GM23338 (cell line): ENCODE measurements around the gene TNPO1. TPM values are rescaled to one million over a fixed set of nuclear protein-coding genes. Genes with fewer than 3 reads are reported as not detected.

Source experiments
- ATAC-seq: fragments of 200-7000 bp; cut with Tn5 transposase; 3 replicates; pipeline ENCODE4 v1.9.1; 2020
- DNase-seq: peaks from one replicate; pipeline ENCODE4 v3.0.0-alpha.2; 2015; ENCODE audit warnings: low spot score
- H2AFZ ChIP-seq: fragments of 200-600 bp; sonication (generic); 2 replicates; pipeline ENCODE4 v1.8.0; 2016; ENCODE audit warnings: antibody characterized with exemption, mild to moderate bottlenecking, moderate library complexity
- H3F3A ChIP-seq: fragments of 200-600 bp; sonication (generic); replicated peaks from 2 replicates; pipeline ENCODE4 v1.8.0; 2017; ENCODE audit warnings: antibody characterized with exemption, mixed run types, low read depth
- H3K27ac ChIP-seq: fragments of 200-600 bp; sonication (generic); 2 replicates; pipeline ENCODE4 v1.6.1; 2016; ENCODE audit warnings: low read depth
- H3K27me3 ChIP-seq: fragments of 200-600 bp; sonication (generic); 2 replicates; pipeline ENCODE4 v1.8.0; 2016; ENCODE audit warnings: mild to moderate bottlenecking, mixed run types, moderate library complexity; ENCODE audit not compliant: insufficient read depth
- H3K36me3 ChIP-seq: fragments of 200-600 bp; sonication (generic); 2 replicates; pipeline ENCODE4 v1.8.0; 2016; ENCODE audit warnings: mild to moderate bottlenecking; ENCODE audit not compliant: insufficient read depth
- H3K4me1 ChIP-seq: fragments of 200-600 bp; sonication (generic); 2 replicates; pipeline ENCODE4 v1.8.0; 2016; ENCODE audit warnings: mild to moderate bottlenecking, moderate library complexity; ENCODE audit not compliant: insufficient read depth
- H3K4me2 ChIP-seq: fragments of 200-600 bp; sonication (generic); 2 replicates; pipeline ENCODE4 v1.7.1; 2017; ENCODE audit warnings: mixed run types
- H3K4me3 ChIP-seq: fragments of 200-600 bp; sonication (generic); 2 replicates; pipeline ENCODE4 v1.6.1; 2016; ENCODE audit warnings: mixed run types
- H3K79me2 ChIP-seq: fragments of 200-600 bp; sonication (generic); replicated peaks from 2 replicates; pipeline ENCODE4 v1.8.0; 2017; ENCODE audit warnings: mild to moderate bottlenecking; ENCODE audit not compliant: insufficient read depth
- H3K9me2 ChIP-seq: fragments of 200-600 bp; sonication (generic); 2 replicates; pipeline ENCODE4 v1.8.0; 2017; ENCODE audit not compliant: insufficient read depth
- H4K20me1 ChIP-seq: fragments of 200-600 bp; sonication (generic); replicated peaks from 2 replicates; pipeline ENCODE4 v1.8.0; 2017; ENCODE audit warnings: mild to moderate bottlenecking; ENCODE audit not compliant: insufficient read depth
- H3K27ac Mint-ChIP-seq: 2 replicates; pipeline ENCODE4 v1.8.0; 2020; ENCODE audit warnings: inconsistent platforms, mild to moderate bottlenecking, moderate library complexity, mixed read lengths
- H3K27me3 Mint-ChIP-seq: 3 replicates; pipeline ENCODE4 v1.8.0; 2022; ENCODE audit warnings: low read depth, mild to moderate bottlenecking, moderate library complexity, mixed read lengths, inconsistent platforms; ENCODE audit not compliant: insufficient read depth, poor library complexity
- H3K36me3 Mint-ChIP-seq: 3 replicates; pipeline ENCODE4 v1.8.0; 2021; ENCODE audit warnings: low read depth, mild to moderate bottlenecking, inconsistent platforms, moderate library complexity, mixed read lengths
- H3K4me1 Mint-ChIP-seq: 3 replicates; pipeline ENCODE4 v1.8.0; 2020; ENCODE audit warnings: mild to moderate bottlenecking, inconsistent platforms, mixed read lengths
- H3K4me3 Mint-ChIP-seq: 3 replicates; pipeline ENCODE4 v1.8.0; 2021; ENCODE audit warnings: moderate library complexity, mild to moderate bottlenecking, inconsistent platforms, mixed read lengths
- H3K9me3 Mint-ChIP-seq: 3 replicates; pipeline ENCODE4 v1.8.0; 2020; ENCODE audit warnings: moderate library complexity, mild to moderate bottlenecking, inconsistent platforms, mixed read lengths
- CREB1 ChIP-seq: fragments of 250-450 bp; sonication (Bioruptor Pico); IDR thresholded peaks from 2 replicates; pipeline ENCODE4 v1.5.0; 2020; ENCODE audit warnings: low read depth, mild to moderate bottlenecking, moderate library complexity
- ETS1 ChIP-seq: IDR thresholded peaks from 2 replicates; pipeline ENCODE4 v1.6.1; 2016; ENCODE audit warnings: antibody characterized with exemption
- EZH2 ChIP-seq: fragments of 200-600 bp; sonication (generic); IDR thresholded peaks from one replicate; pipeline ENCODE4 v1.8.0; 2017; ENCODE audit warnings: antibody characterized with exemption, mild to moderate bottlenecking, low read depth; ENCODE audit not compliant: unreplicated experiment
- EZH2phosphoT487 ChIP-seq: fragments of 200-600 bp; sonication (generic); IDR thresholded peaks from one replicate; pipeline ENCODE4 v1.8.1; 2018; ENCODE audit warnings: antibody characterized with exemption; ENCODE audit not compliant: unreplicated experiment
- JUNB ChIP-seq: IDR thresholded peaks from one replicate; pipeline ENCODE4 v1.6.1; 2016; ENCODE audit warnings: antibody characterized with exemption; ENCODE audit not compliant: unreplicated experiment
- NANOG ChIP-seq: IDR thresholded peaks from 2 replicates; pipeline ENCODE4 v1.6.1; 2016; ENCODE audit warnings: antibody characterized with exemption, borderline replicate concordance
- POLR2AphosphoS5 ChIP-seq: IDR thresholded peaks from 2 replicates; pipeline ENCODE4 v1.6.1; 2016; ENCODE audit warnings: antibody characterized with exemption, low read depth
- REST ChIP-seq: IDR thresholded peaks from one replicate; pipeline ENCODE4 v1.6.1; 2018; ENCODE audit warnings: antibody characterized with exemption; ENCODE audit not compliant: unreplicated experiment
- STAT1 ChIP-seq: IDR thresholded peaks from one replicate; pipeline ENCODE4 v1.6.1; 2016; ENCODE audit warnings: antibody characterized with exemption; ENCODE audit not compliant: unreplicated experiment
- ZNF114 ChIP-seq: fragments of 250-450 bp; sonication (Bioruptor Pico); IDR thresholded peaks from 2 replicates; pipeline ENCODE4 v1.5.0; 2020; ENCODE audit warnings: mild to moderate bottlenecking, moderate library complexity
- ZNF331 ChIP-seq: fragments of 250-450 bp; sonication (Bioruptor Pico); IDR thresholded peaks from 2 replicates; pipeline ENCODE4 v1.5.0; 2020; ENCODE audit warnings: low read depth, mild to moderate bottlenecking, moderate library complexity
- ZNF462 ChIP-seq: fragments of 250-450 bp; sonication (Bioruptor Pico); IDR thresholded peaks from 2 replicates; pipeline ENCODE4 v1.5.0; 2020; ENCODE audit warnings: mild to moderate bottlenecking, moderate library complexity
- polyA plus RNA-seq: library from polyadenylated mRNA; unstranded; fragments of >200 nt; fragmentation: Nextera tagmentation; extraction: Ambion mirVana; gene quantifications from 2 replicates; pipeline ENCODE4 v1.2.1, GENCODE V29; 2016
- total RNA-seq: library from RNA; depleted of rRNA; stranded (reverse); fragments of >200 nt; shearing (Covaris generic); gene quantifications from 2 replicates; pipeline ENCODE4 v1.2.3, GENCODE V29; 2014
- TF ChIP-seq, protein P1 (sequence below), 2 experiments: fragments of 200-600 bp in 1 of 2; sonication (generic) in 1 of 2; conservative IDR thresholded peaks; 2 replicates each; pipeline versions ENCODE4 v1.5.1 to v1.6.1; 2016 to 2017; ENCODE audit warnings: antibody characterized with exemption in 2 of 2, low read depth in 2 of 2, mild to moderate bottlenecking in 2 of 2, moderate library complexity in 1 of 2

The TNPO1 gene
- total and polyA plus RNA-seq, 2 experiments from 2014 or later, result 117 to 197 TPM

GRCh38 chr5:72786676-72787075 lies 29.8 kb upstream of the TNPO1 start:
- TF ChIP-seq ZNF331 (CRISPR knock-in tag) (no peak), CREB1 (no peak), JUNB (no peak), POLR2AphosphoS5 (no peak), ZNF462 (CRISPR knock-in tag) (no peak), REST (no peak), ZNF114 (CRISPR knock-in tag) (no peak), EZH2phosphoT487 (no peak), NANOG (no peak), EZH2 (no peak), ETS1 (no peak), STAT1 (no peak)
- TF ChIP-seq, protein P1, sequence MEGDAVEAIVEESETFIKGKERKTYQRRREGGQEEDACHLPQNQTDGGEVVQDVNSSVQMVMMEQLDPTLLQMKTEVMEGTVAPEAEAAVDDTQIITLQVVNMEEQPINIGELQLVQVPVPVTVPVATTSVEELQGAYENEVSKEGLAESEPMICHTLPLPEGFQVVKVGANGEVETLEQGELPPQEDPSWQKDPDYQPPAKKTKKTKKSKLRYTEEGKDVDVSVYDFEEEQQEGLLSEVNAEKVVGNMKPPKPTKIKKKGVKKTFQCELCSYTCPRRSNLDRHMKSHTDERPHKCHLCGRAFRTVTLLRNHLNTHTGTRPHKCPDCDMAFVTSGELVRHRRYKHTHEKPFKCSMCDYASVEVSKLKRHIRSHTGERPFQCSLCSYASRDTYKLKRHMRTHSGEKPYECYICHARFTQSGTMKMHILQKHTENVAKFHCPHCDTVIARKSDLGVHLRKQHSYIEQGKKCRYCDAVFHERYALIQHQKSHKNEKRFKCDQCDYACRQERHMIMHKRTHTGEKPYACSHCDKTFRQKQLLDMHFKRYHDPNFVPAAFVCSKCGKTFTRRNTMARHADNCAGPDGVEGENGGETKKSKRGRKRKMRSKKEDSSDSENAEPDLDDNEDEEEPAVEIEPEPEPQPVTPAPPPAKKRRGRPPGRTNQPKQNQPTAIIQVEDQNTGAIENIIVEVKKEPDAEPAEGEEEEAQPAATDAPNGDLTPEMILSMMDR (conservative IDR thresholded peaks at IDR 0.05; ENCODE audit: low read depth in 2 of 2), result no peak
- Mint-ChIP-seq H3K27me3 (peaks cover 4% of the 10 kb centered on the region), H3K27ac (no peak overlapping the region), H3K36me3 (no peaks in the 10 kb centered on the region), H3K4me1 (no peaks in the 10 kb centered on the region), H3K4me3 (no peak overlapping the region), H3K9me3 (no peaks in the 10 kb centered on the region)
- no peak overlapping the region for H3K27ac ChIP-seq
- no peak overlapping the region for H3K4me2 ChIP-seq
- no peaks in the 10 kb centered on the region for H3K79me2 ChIP-seq
- H3K4me1 ChIP-seq, result no peaks in the 10 kb centered on the region
- H3K9me2 ChIP-seq, result no peaks in the 10 kb centered on the region
- ATAC-seq (no peak), DNase-seq (no peak)
- no peaks in the 10 kb centered on the region for H3F3A ChIP-seq
- H4K20me1 ChIP-seq, result no peaks in the 10 kb centered on the region; the same call in 1 of the 2 replicates
- H2AFZ ChIP-seq, result no peak overlapping the region
- no peaks in the 10 kb centered on the region for H3K27me3 ChIP-seq
- H3K4me3 ChIP-seq, result no peak overlapping the region
- H3K36me3 ChIP-seq, result no peaks in the 10 kb centered on the region
